ENCODE data around the gene FKRP. TPM values are rescaled to one million over a fixed set of nuclear protein-coding genes. Genes with fewer than 3 reads are reported as not detected.

Gene FKRP
- total and polyA plus RNA-seq, 2 of the 13 experiments (the other 11 are each of a cell fraction or from before 2014, with no cell fraction given), result 7.3 to 9.8 TPM

GRCh38 chr19:46788262-46788967, 42.6 kb downstream of the FKRP start, which contains the start of gene SLC1A5 (continued):
- TF ChIP-seq NAIF1 (CRISPR knock-in tag; IDR thresholded peaks at IDR 0.05; ENCODE audit: borderline replicate concordance) (peak; percentile 74; the same call in 1 of the 2 replicates), ZNF883 (CRISPR knock-in tag; IDR thresholded peaks at IDR 0.05; ENCODE audit: not compliant biosample characterization) (no peak), ERF (CRISPR knock-in tag; IDR thresholded peaks at IDR 0.05) (peak; percentile 93), GTF2F1 (IDR thresholded peaks at IDR 0.05; ENCODE audit: low read length) (no peak), MXI1 (IDR thresholded peaks at IDR 0.05; ENCODE audit: borderline replicate concordance, low read depth, low read length) (peak; percentile 97; the same call in 2 of the 3 replicates), GFI1 (CRISPR knock-in tag; IDR thresholded peaks at IDR 0.05; ENCODE audit: borderline replicate concordance) (peak; percentile 55; the same call in 1 of the 2 replicates), ZNF101 (CRISPR knock-in tag; IDR thresholded peaks at IDR 0.05; ENCODE audit: borderline replicate concordance, low read depth) (no peak), RFX1 (IDR thresholded peaks at IDR 0.05) (no peak), RARG (CRISPR knock-in tag; IDR thresholded peaks at IDR 0.05; ENCODE audit: low read depth) (peak; percentile 76; the same call in 1 of the 2 replicates), ATAD3A (CRISPR knock-in tag; IDR thresholded peaks at IDR 0.05) (no peak), ZNF543 (CRISPR knock-in tag; IDR thresholded peaks at IDR 0.05) (peak; percentile 65; the same call in 1 of the 2 replicates), HDAC6 (IDR thresholded peaks at IDR 0.05; ENCODE audit: low read depth, low read length) (no peak), ZNF564 (CRISPR knock-in tag; IDR thresholded peaks at IDR 0.05) (no peak), ZNF614 (CRISPR knock-in tag; IDR thresholded peaks at IDR 0.05; ENCODE audit: borderline replicate concordance) (peak; percentile 62), SCMH1 (CRISPR knock-in tag; IDR thresholded peaks at IDR 0.05; ENCODE audit: borderline replicate concordance) (no peak), FIP1L1 (IDR thresholded peaks at IDR 0.05; ENCODE audit: borderline replicate concordance, insufficient read depth, low read depth, low read length) (no peak), ZNF121 (CRISPR knock-in tag; IDR thresholded peaks at IDR 0.05) (0 out of 2 replicates have a peak, but pooled peaks have one; percentile 30), YEATS2 (CRISPR knock-in tag; IDR thresholded peaks at IDR 0.05; ENCODE audit: borderline replicate concordance) (peak; percentile 56; the same call in 1 of the 2 replicates), TFE3 (CRISPR knock-in tag; IDR thresholded peaks at IDR 0.05) (peak; percentile 70), ZNF816 (CRISPR knock-in tag; IDR thresholded peaks at IDR 0.05; ENCODE audit: borderline replicate concordance) (peak; percentile 88), ZNF691 (CRISPR knock-in tag; IDR thresholded peaks at IDR 0.05; ENCODE audit: borderline replicate concordance, low read depth) (no peak; the same call in 1 of the 2 replicates), SIN3A (IDR thresholded peaks at IDR 0.05; ENCODE audit: borderline replicate concordance, low read depth, low read length) (peak; percentile 97; the same call in 1 of the 2 replicates), TSC22D2 (CRISPR knock-in tag; IDR thresholded peaks at IDR 0.05; ENCODE audit: borderline replicate concordance) (peak; percentile 96; the same call in 1 of the 2 replicates), ZNF136 (CRISPR knock-in tag; IDR thresholded peaks at IDR 0.05; ENCODE audit: low read depth) (no peak)
- TF ChIP-seq, protein P1, sequence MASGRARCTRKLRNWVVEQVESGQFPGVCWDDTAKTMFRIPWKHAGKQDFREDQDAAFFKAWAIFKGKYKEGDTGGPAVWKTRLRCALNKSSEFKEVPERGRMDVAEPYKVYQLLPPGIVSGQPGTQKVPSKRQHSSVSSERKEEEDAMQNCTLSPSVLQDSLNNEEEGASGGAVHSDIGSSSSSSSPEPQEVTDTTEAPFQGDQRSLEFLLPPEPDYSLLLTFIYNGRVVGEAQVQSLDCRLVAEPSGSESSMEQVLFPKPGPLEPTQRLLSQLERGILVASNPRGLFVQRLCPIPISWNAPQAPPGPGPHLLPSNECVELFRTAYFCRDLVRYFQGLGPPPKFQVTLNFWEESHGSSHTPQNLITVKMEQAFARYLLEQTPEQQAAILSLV (CRISPR knock-in tag; IDR thresholded peaks at IDR 0.05; ENCODE audit: borderline replicate concordance), result peak; percentile 46; the same call in 1 of the 2 replicates
- TF ChIP-seq, protein P2, sequence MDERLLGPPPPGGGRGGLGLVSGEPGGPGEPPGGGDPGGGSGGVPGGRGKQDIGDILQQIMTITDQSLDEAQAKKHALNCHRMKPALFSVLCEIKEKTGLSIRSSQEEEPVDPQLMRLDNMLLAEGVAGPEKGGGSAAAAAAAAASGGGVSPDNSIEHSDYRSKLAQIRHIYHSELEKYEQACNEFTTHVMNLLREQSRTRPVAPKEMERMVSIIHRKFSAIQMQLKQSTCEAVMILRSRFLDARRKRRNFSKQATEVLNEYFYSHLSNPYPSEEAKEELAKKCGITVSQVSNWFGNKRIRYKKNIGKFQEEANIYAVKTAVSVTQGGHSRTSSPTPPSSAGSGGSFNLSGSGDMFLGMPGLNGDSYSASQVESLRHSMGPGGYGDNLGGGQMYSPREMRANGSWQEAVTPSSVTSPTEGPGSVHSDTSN (CRISPR knock-in tag; IDR thresholded peaks at IDR 0.05), result no peak
